IMR-90 (cell line): Measurements from ENCODE around the gene TSPEAR. TPM values are rescaled to one million over a fixed set of nuclear protein-coding genes. Genes with fewer than 3 reads are reported as not detected.

Experiments used
- ATAC-seq: fragments of 200-7000 bp; cut with Tn5 transposase; 2 replicates; pipeline ENCODE4 v1.9.1; 2020; ENCODE audit warnings: low read depth, mild to moderate bottlenecking, moderate library complexity
- BruUV-seq: library from RNA; stranded (reverse); fragments of 400-500 nt; replicated peaks from 2 replicates; lab custom pipeline; 2021; lab: Mats Ljungman, UMichigan
- CTCF ChIA-PET: fragments of 300-600 bp; formaldehyde crosslinking; extraction: SDS; loops from one replicate; lab custom pipeline; 2021; ENCODE audit warnings: antibody characterized with exemption; lab: Yijun Ruan, JAX
- POLR2A ChIA-PET: fragments of 300-600 bp; sonication (Branson Sonifier 250); formaldehyde crosslinking; loops from one replicate; lab custom pipeline; 2022; ENCODE audit warnings: antibody characterized with exemption; ENCODE audit not compliant: unreplicated experiment; lab: Charles Lee
- DNase-seq: peaks from one replicate; pipeline ENCODE4 v3.0.0; 2013
- H2AFZ ChIP-seq: replicated peaks from 2 replicates; pipeline ENCODE3; 2013; ENCODE audit warnings: low read length, mild to moderate bottlenecking; ENCODE audit not compliant: poor library complexity
- H2AK5ac ChIP-seq: 2 replicates; pipeline ENCODE4 v1.6.1; 2013; ENCODE audit warnings: low read depth, low read length, inconsistent platforms
- H2AK9ac ChIP-seq: replicated peaks from 2 replicates; pipeline ENCODE3; 2013; ENCODE audit warnings: mild to moderate bottlenecking, low read depth, low read length, moderate library complexity; ENCODE audit not compliant: poor library complexity
- H2BK120ac ChIP-seq: 2 replicates; pipeline ENCODE4 v1.6.1; 2013; ENCODE audit warnings: low read depth, low read length, inconsistent platforms
- H2BK15ac ChIP-seq: 3 replicates; pipeline ENCODE4 v1.6.1; 2013; ENCODE audit warnings: low read depth, low read length, inconsistent platforms
- H2BK20ac ChIP-seq: 2 replicates; pipeline ENCODE4 v1.6.1; 2013; ENCODE audit warnings: low read depth, mild to moderate bottlenecking, inconsistent platforms, low read length, moderate library complexity
- H2BK5ac ChIP-seq: 2 replicates; pipeline ENCODE4 v1.6.1; 2013; ENCODE audit warnings: mild to moderate bottlenecking, low read depth, low read length, inconsistent platforms; ENCODE audit not compliant: poor library complexity, severe bottlenecking
- H3K14ac ChIP-seq: replicated peaks from 2 replicates; pipeline ENCODE4 v1.6.1; 2013; ENCODE audit warnings: low read depth, low read length, inconsistent platforms
- H3K18ac ChIP-seq: 2 replicates; pipeline ENCODE4 v1.6.1; 2013; ENCODE audit warnings: low read depth, low read length, control low read depth
- H3K23ac ChIP-seq: 2 replicates; pipeline ENCODE4 v1.6.1; 2013; ENCODE audit warnings: low read depth, low read length, inconsistent platforms
- H3K27ac ChIP-seq: 2 replicates; pipeline ENCODE4 v1.5.1; 2013; ENCODE audit warnings: mild to moderate bottlenecking, control low read depth, low read length; ENCODE audit not compliant: insufficient read depth
- H3K27me3 ChIP-seq: 2 replicates; pipeline ENCODE4 v1.6.1; 2013; ENCODE audit warnings: low read length; ENCODE audit not compliant: control insufficient read depth, insufficient read depth
- H3K36me3 ChIP-seq: 2 replicates; pipeline ENCODE4 v1.6.1; 2013; ENCODE audit warnings: low read length, mixed read lengths; ENCODE audit not compliant: control insufficient read depth, insufficient read depth
- H3K4ac ChIP-seq: 2 replicates; pipeline ENCODE4 v1.6.1; 2013; ENCODE audit warnings: low read depth, low read length, inconsistent platforms
- H3K4me1 ChIP-seq: 2 replicates; pipeline ENCODE4 v1.6.1; 2013; ENCODE audit warnings: low read length, mixed read lengths; ENCODE audit not compliant: control insufficient read depth, insufficient read depth
- H3K4me2 ChIP-seq: 2 replicates; pipeline ENCODE4 v1.6.1; 2013; ENCODE audit warnings: low read depth, mild to moderate bottlenecking, control low read depth, low read length, moderate library complexity
- H3K4me3 ChIP-seq: 2 replicates; pipeline ENCODE4 v1.5.1; 2013; ENCODE audit warnings: low read depth, mild to moderate bottlenecking, control low read depth, low read length, moderate library complexity; ENCODE audit not compliant: insufficient read depth
- H3K56ac ChIP-seq: 2 replicates; pipeline ENCODE4 v1.6.1; 2013; ENCODE audit warnings: low read length, inconsistent platforms; ENCODE audit not compliant: insufficient read depth; ENCODE audit errors: extremely low read depth
- H3K79me1 ChIP-seq, 2 experiments: 2 replicates each; pipeline ENCODE4 v1.6.1; 2013; ENCODE audit warnings: low read length in 2 of 2, inconsistent platforms in 1 of 2, low read depth in 1 of 2
- H3K9ac ChIP-seq: 2 replicates; pipeline ENCODE4 v1.6.1; 2013; ENCODE audit warnings: low read depth, low read length, control low read depth
- H3K9me1 ChIP-seq: 2 replicates; pipeline ENCODE4 v1.6.1; 2013; ENCODE audit warnings: low read length, inconsistent platforms; ENCODE audit not compliant: insufficient read depth
- H3K9me3 ChIP-seq: 2 replicates; pipeline ENCODE4 v1.6.1; 2013; ENCODE audit warnings: low read length; ENCODE audit not compliant: control insufficient read depth, insufficient read depth
- H4K20me1 ChIP-seq: 2 replicates; pipeline ENCODE4 v1.6.1; 2013; ENCODE audit warnings: low read length, inconsistent platforms; ENCODE audit not compliant: insufficient read depth
- H4K5ac ChIP-seq: 2 replicates; pipeline ENCODE4 v1.6.1; 2013; ENCODE audit warnings: mild to moderate bottlenecking, low read depth, low read length, control low read depth
- H4K8ac ChIP-seq, 2 experiments: 2 replicates each; pipeline ENCODE4 v1.6.1; 2013; ENCODE audit warnings: low read depth in 2 of 2, low read length in 2 of 2, control low read depth in 1 of 2, inconsistent platforms in 1 of 2
- H4K91ac ChIP-seq: 2 replicates; pipeline ENCODE4 v1.6.1; 2013; ENCODE audit warnings: low read depth, low read length, inconsistent platforms; ENCODE audit not compliant: insufficient read depth
- BHLHE40 ChIP-seq: fragments of 150-350 bp; IDR thresholded peaks from 2 replicates; pipeline ENCODE4 v1.6.1; 2016; ENCODE audit warnings: mild to moderate bottlenecking, low read depth, low read length
- ELK1 ChIP-seq: fragments of 150-350 bp; IDR thresholded peaks from 2 replicates; pipeline ENCODE4 v1.6.1; 2016; ENCODE audit warnings: low read depth, mild to moderate bottlenecking, low read length, moderate library complexity, borderline replicate concordance
- SMC3 ChIP-seq: fragments of 150-350 bp; IDR thresholded peaks from 2 replicates; pipeline ENCODE4 v1.6.1; 2016; ENCODE audit warnings: low read depth, mild to moderate bottlenecking, antibody characterized with exemption, low read length, moderate library complexity
- WGBS, 2 experiments: methylation state at CpG; one replicate each; pipeline versions ENCODE4 v1.1.5 to v1.1.7; 2013; ENCODE audit warnings: missing lambda C conversion rate in 2 of 2; ENCODE audit not compliant: insufficient read length in 1 of 2; ENCODE audit errors: extremely low coverage in 2 of 2; 5-methylcytosine and 5-hydroxymethylcytosine counted together
- dilution Hi-C: fragments of 300-500 bp; cut with HindIII; formaldehyde crosslinking; loops from one replicate; pipeline ENCODE4 v1.14.3; 2018; ENCODE audit warnings: low sequenced_read_pairs; ENCODE audit not compliant: unreplicated experiment
- in situ Hi-C: fragments of 300-500 bp; cut with MboI; formaldehyde crosslinking; loops from 3 replicates; pipeline ENCODE4 v1.14.3; 2019; ENCODE audit warnings: low sequenced_read_pairs, inconsistent platforms, mixed read lengths
- intact Hi-C: fragments of 100-400 bp; cut with micrococcal nuclease; formaldehyde crosslinking; loops from 2 replicates; pipeline ENCODE4 v1.10.0; 2022
- polyA plus RNA-seq, 3 experiments: library from polyadenylated mRNA; depleted of rRNA; stranded (reverse); fragments of >200 nt; gene quantifications; 2 replicates each; pipeline ENCODE4 v1.2.3, GENCODE V29; 2012; ENCODE audit warnings: low replicate concordance in 1 of 3
- total RNA-seq: library from RNA; depleted of rRNA; stranded (reverse); fragments of >200 nt; gene quantifications from 2 replicates; pipeline ENCODE4 v1.2.3, GENCODE V29; 2012

Gene TSPEAR
- total and polyA plus RNA-seq, 2 of the 4 experiments (the other 2 are of a cell fraction) = not detected

DNA sequence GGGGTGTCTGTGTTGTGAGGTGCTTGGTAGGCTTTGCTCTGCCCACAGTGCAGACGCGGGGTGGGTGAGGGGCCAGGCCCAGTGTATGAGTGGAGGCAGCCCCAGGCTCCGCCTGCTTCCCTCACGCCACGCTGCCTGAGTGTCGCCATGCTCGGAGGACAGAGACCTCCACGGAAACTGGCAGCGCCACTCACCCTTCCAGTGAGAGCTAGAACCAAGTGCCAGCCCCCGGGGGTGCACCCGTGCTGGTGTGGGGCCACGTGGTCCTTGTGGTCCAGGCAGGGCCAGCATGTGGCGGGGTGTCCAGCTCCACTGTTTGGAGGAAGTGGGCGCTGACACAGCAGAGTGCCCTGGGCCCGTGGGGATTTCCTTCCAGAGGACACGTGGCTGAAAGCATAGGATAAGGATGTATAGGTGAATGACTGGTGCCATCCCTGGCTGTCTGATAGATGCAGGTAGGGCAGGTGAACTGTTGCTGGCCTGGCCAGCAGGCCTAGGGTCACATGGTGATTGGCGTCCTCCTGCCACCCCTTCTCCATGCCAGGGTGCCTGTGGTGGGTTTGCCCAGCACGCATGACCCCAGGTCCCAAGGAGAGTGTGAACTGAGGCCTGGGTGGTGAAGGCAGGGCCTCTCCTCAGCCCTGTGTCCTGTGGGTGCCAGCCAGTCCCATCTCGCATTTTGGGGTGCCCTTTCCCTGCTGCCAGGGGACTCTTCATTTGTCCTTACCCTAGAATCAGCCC lies 252.2 kb downstream of the TSPEAR start:
- BruUV-seq = no TSS peak

More for the DNA sequence above, 252.2 kb downstream of the TSPEAR start:
- H3K4me3 ChIP-seq = no peak overlapping the region
- no peaks in the 10 kb centered on the region for H4K20me1 ChIP-seq
- WGBS, 2 experiments = 80% methylated on average over 6 of the region's 19 CpGs; no CpG with 5 or more reads in 1 of the 2 experiments
- no peak overlapping the region for H3K27ac ChIP-seq
- no peaks in the 10 kb centered on the region for H3K36me3 ChIP-seq
- H3K9me1 ChIP-seq = no peaks in the 10 kb centered on the region
- H2BK20ac ChIP-seq = no peak overlapping the region
- H3K4ac ChIP-seq = no peak overlapping the region
- in situ Hi-C loops = no loop called here
- no peak overlapping the region for H3K18ac ChIP-seq
- no peak overlapping the region for H3K9ac ChIP-seq
- H2AK9ac ChIP-seq = no peak overlapping the region
- intact Hi-C loops = no loop called here
- ATAC-seq (no peak), DNase-seq (no peak)
- dilution Hi-C loops = no loop called here
- POLR2A ChIA-PET = no interaction called here
- CTCF ChIA-PET = no interaction called here
- no peak overlapping the region for H4K91ac ChIP-seq
- no peak overlapping the region for H2BK5ac ChIP-seq
- H3K14ac ChIP-seq = no peak overlapping the region
- H4K8ac ChIP-seq = no peak overlapping the region
- H3K4me1 ChIP-seq = no peaks in the 10 kb centered on the region
- H3K23ac ChIP-seq = no peak overlapping the region
- H3K79me1 ChIP-seq = no peaks in the 10 kb centered on the region
- no peak overlapping the region for H2AK5ac ChIP-seq
- H4K5ac ChIP-seq = no peak overlapping the region
- no peak overlapping the region for H3K4me2 ChIP-seq
- H3K56ac ChIP-seq = no peak overlapping the region
- no peak overlapping the region for H2BK120ac ChIP-seq
- no peaks in the 10 kb centered on the region; the same call in 1 of the 2 replicates for H3K27me3 ChIP-seq
- H3K9me3 ChIP-seq = no peaks in the 10 kb centered on the region
- no peak for TF ChIP-seq ELK1
- TF ChIP-seq BHLHE40 = no peak
- TF ChIP-seq SMC3 = no peak
- no peak overlapping the region for H2BK15ac ChIP-seq
- H2AFZ ChIP-seq = no peak overlapping the region
